Frontal cortex (tissue), 4 donors: Measurements from ENCODE around the gene RBM47. TPM values are rescaled to one million over a fixed set of nuclear protein-coding genes. Genes with fewer than 3 reads are reported as not detected.
"Not testable (repeated sequence)": the region's sequence is repeated elsewhere in the genome, so short reads cannot be mapped to it uniquely, and the experiment has no call there.

ENCODE experiments used
- DNase-seq, 2 donors: peaks; one replicate each; pipeline ENCODE4 v3.0.0; 2012; ENCODE audit warnings: low spot score in 2 of 2
- FAIRE-seq: peaks from 2 replicates; lab custom pipeline; 2012; peaks lifted over from hg19 to GRCh38; lab: Jason Lieb, UNC
- total RNA-seq: library from RNA; depleted of rRNA; stranded (reverse); fragments of >200 nt; gene quantifications from one replicate; pipeline ENCODE4 v1.2.3, GENCODE V29; 2014
- donor health status: control.
- donor health status: control.
- donor health status: control.

Gene RBM47
- total RNA-seq, 1 donor from 2014 or later: 0.82 TPM

- FAIRE-seq: no peak
- DNase-seq: no peak
Measured at GRCh38 chr4:40546969-40547788, 82.5 kb downstream of the RBM47 start.

DNA sequence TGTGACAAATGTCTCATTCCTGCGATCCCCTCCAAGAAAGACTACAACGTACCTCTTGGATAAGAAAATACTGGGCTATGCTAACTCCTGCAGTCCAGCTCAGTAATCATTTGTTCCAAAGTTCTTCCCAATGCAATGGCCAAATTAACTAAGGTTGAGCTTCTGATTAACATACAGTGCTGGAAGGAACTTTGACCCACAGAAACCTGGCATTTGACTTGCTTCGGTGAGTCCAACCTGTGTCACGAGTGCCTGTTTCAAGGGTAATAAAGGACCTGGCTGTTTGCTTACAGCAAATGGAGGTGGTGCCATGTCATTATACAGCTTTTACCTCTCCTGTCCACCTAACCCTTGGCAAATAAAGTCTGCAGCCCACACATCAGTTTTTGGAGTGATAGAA lies 83.2 kb downstream of the RBM47 start:
- DNase-seq: no peak
- no peak for FAIRE-seq

DNA sequence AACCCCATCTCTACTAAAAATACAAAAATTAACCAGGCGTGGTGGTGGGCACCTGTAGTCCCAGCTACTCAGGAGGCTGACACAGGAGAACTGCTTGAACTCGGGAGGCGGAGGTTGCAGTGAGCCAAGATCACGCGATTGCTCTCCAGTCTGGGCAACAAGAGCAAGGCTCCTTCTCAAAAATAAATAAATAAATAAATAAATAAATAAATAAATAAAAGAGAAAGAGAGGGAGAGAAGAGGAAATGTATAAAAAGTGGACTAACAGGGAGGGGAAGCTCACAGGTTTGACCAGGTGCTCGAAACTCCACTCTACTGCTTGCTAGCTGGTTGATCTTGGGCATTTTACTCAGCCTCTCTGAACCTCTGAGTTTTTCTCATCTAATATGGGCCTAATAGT lies 84.2 kb downstream of the RBM47 start:
- not testable (repeated sequence) for FAIRE-seq, DNase-seq

GRCh38 chr4:40544221-40544620 lies 85.4 kb downstream of the RBM47 start:
- FAIRE-seq (no peak), DNase-seq (no peak)

DNA sequence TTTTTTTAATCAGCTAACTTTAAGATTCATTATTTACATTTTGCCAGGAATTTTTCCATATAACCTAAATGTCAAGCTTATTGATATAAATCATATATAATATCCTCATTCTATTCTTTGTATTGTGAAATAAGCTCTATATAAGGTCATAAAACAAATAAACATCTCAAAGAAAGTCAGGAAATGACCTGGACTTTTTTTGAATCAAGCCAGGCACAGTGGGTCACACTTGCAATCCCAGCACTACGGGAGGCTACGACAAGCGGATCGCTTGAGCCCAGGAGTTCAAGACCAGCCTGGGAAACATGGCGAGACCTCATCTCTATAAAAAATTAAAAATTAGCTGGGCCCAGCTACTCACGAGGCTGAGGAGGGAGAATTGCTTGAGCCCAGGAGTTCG lies 88.9 kb downstream of the RBM47 start:
- DNase-seq (no peak), FAIRE-seq (peak; percentile 50)

- no peak for FAIRE-seq
- no peak for DNase-seq
Measured at GRCh38 chr4:40536032-40536431, 93.6 kb downstream of the RBM47 start.

DNA sequence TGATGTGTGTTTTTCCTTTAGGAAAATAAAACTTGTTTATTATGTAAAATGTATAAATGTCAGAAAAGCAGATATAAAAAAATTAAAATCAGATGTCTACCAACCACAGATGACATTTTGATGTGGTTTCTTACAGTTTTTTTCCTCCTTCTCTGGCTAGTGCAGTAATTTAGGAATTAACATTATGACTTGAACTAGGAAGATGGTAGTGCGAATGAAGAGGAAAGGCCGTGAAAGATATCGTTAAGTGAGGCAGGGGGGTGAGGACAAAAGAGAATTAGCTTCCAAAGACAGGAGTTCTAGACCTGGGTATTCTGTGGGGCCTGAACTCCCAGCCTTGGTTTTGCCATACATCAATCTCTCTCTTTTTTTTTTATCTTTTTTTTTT lies 98.0 kb downstream of the RBM47 start:
- FAIRE-seq: no peak
- DNase-seq: no peak

GRCh38 chr4:40530961-40531635 lies 98.6 kb downstream of the RBM47 start:
- FAIRE-seq: no peak

DNA sequence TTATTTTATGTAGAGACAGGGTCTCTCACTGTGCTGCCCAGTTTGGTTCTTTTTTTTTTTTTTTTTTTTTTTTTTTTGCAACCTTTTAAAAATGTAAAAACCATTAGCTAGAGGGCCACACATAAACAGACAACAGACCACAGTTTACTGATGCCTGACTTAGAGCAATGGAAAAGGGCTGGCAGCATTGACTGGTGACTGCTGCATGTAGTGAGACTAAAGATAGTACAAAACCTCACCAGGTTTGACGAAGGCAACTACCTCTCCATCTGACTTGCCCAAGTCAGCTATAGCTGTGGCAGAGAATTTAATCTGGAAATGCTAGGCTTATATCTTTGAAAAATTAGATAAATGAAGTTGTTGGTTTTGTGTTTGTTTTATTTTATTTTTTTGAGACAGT lies 102.9 kb downstream of the RBM47 start:
- no peak for FAIRE-seq

More at GRCh38 chr4:40530961-40531635, 98.6 kb downstream of the RBM47 start:
- DNase-seq: no peak

DNA sequence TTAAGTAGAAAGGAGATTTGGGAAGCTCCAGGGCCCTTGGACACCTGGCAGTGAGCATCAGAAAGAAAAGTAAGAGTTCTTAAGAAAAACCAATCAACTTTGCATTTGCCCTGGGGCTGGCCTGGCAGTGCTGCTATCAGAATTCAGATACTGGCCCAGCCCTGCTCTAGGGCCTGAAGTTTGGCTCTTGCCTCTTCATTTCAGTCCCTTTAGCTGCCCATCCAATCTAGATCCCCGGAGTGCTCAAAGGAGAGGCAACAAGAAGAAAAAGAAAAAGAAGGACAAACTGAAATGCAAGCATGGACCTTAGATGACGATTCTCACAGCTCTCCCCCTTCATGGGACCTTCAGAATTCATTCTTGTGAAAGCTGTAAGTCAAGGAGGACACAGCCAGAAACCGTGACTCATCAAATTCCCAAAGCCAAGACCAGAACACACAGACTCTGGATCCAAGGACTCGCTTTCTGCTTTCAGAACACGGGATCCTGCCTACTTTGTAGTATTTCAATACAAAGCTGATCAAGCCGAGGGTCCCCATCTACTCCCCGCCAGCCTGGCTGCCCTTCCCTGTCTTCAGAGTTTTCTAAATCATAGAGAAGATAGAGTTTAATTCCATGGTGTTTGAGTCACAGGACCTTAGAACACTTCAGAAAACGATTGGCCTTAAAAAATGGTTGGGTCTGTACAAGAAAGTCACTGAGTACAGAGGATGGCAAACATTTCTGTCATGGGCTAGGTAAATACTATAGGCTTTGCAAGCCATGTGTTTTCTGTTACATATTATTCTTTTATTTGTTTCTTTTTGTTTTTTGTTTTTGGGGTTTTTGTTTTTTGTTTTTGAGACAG lies 103.7 kb downstream of the RBM47 start:
- DNase-seq (no peak), FAIRE-seq (no peak)

More for the DNA sequence above, 102.9 kb downstream of the RBM47 start:
- DNase-seq: no peak

GRCh38 chr4:40524366-40525041 lies 105.2 kb downstream of the RBM47 start:
- peak in 1 of 2 donors; percentile 14 for DNase-seq
- no peak for FAIRE-seq

GRCh38 chr4:40523581-40523980 lies 106.1 kb downstream of the RBM47 start:
- no peak for FAIRE-seq
- no peak for DNase-seq

- no peak for FAIRE-seq
Measured at GRCh38 chr4:40521957-40522356, 107.7 kb downstream of the RBM47 start.

GRCh38 chr4:40520533-40520932 lies 109.1 kb downstream of the RBM47 start:
- no peak for FAIRE-seq

More at GRCh38 chr4:40521957-40522356, 107.7 kb downstream of the RBM47 start:
- DNase-seq: no peak

GRCh38 chr4:40517081-40517480 lies 112.6 kb downstream of the RBM47 start:
- DNase-seq, FAIRE-seq: not testable (repeated sequence)

More at GRCh38 chr4:40520533-40520932, 109.1 kb downstream of the RBM47 start:
- DNase-seq: no peak

- no peak for DNase-seq
Measured at GRCh38 chr4:40516651-40517050, 113.0 kb downstream of the RBM47 start.

GRCh38 chr4:40515398-40516293 lies 114.0 kb downstream of the RBM47 start:
- FAIRE-seq: no peak
- DNase-seq: no peak

More at GRCh38 chr4:40516651-40517050, 113.0 kb downstream of the RBM47 start:
- no peak for FAIRE-seq

DNA sequence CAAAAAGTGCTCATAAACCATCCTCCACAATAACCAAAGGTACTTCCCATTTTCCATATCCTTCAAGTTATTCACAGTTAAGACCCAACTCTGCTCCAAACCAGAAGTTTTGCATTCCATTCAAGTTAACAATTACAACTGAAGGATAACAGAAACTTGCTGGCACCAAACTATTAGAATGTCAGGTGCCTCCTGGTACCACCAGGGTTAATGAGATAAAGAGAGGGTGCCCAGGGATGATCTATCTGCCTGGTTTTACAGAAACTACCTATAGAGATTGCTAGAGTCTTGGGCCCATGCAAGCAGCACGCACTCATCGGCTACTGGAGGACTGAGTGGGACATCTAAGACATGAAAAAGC lies 114.6 kb downstream of the RBM47 start:
- DNase-seq: no peak
- FAIRE-seq: no peak

GRCh38 chr4:40514497-40514951 lies 115.1 kb downstream of the RBM47 start:
- FAIRE-seq (no peak), DNase-seq (no peak)
